ENCODE data around the gene TMCO4.

TMCO4 gene

GRCh38 chr1:19710825-19711611 lies 88.7 kb downstream of the TMCO4 start:
- DNase-seq = peak; percentile 34

- DNase-seq = no peak
Observed at GRCh38 chr1:19709260-19709793, 90.4 kb downstream of the TMCO4 start.

GRCh38 chr1:19708567-19709110 lies 91.1 kb downstream of the TMCO4 start:
- DNase-seq = no peak

GRCh38 chr1:19706136-19706535 lies 93.6 kb downstream of the TMCO4 start:
- DNase-seq = no peak

GRCh38 chr1:19705464-19705863 lies 94.3 kb downstream of the TMCO4 start:
- DNase-seq = no peak

- peak; percentile 34 for DNase-seq
Observed at GRCh38 chr1:19704247-19705113, 95.2 kb downstream of the TMCO4 start.

- DNase-seq = no peak
Observed at GRCh38 chr1:19703280-19703679, 96.4 kb downstream of the TMCO4 start.

- peak; percentile 20 for DNase-seq
Observed at GRCh38 chr1:19700079-19700777, 99.5 kb downstream of the TMCO4 start.

- DNase-seq = peak; percentile 15
Observed at GRCh38 chr1:19698181-19698580, 101.5 kb downstream of the TMCO4 start.

GRCh38 chr1:19696820-19697219 lies 102.9 kb downstream of the TMCO4 start:
- no peak for DNase-seq

GRCh38 chr1:19695772-19696171 lies 103.9 kb downstream of the TMCO4 start:
- DNase-seq = no peak

GRCh38 chr1:19694298-19694697 lies 105.4 kb downstream of the TMCO4 start:
- no peak for DNase-seq

GRCh38 chr1:19690342-19690741 lies 109.4 kb downstream of the TMCO4 start:
- DNase-seq = no peak

GRCh38 chr1:19689856-19690255 lies 109.9 kb downstream of the TMCO4 start:
- DNase-seq = peak; percentile 25

- DNase-seq = no peak
Observed at GRCh38 chr1:19689085-19689757, 110.5 kb downstream of the TMCO4 start.

GRCh38 chr1:19688041-19688842 lies 111.5 kb downstream of the TMCO4 start:
- no peak for DNase-seq

GRCh38 chr1:19687414-19687813 lies 112.3 kb downstream of the TMCO4 start:
- no peak for DNase-seq

- DNase-seq = no peak
Observed at GRCh38 chr1:19685994-19686393, 113.7 kb downstream of the TMCO4 start.

- DNase-seq = no peak
Observed at GRCh38 chr1:19684677-19685076, 115.0 kb downstream of the TMCO4 start.

- DNase-seq = no peak
Observed at GRCh38 chr1:19683351-19683750, 116.4 kb downstream of the TMCO4 start.

GRCh38 chr1:19682901-19683300 lies 116.8 kb downstream of the TMCO4 start:
- no peak for DNase-seq
